Type B pancreatic cell (in vitro differentiated cells): ENCODE data around the gene PCMT1. TPM values are rescaled to one million over a fixed set of nuclear protein-coding genes. Genes with fewer than 3 reads are reported as not detected.

ENCODE experiments used
- DNase-seq: peaks from one replicate; pipeline ENCODE4 v3.0.0; 2021; ENCODE audit warnings: mixed read lengths; ENCODE audit not compliant: unreplicated experiment; ENCODE audit errors: extremely low spot score
- H3K27ac Mint-ChIP-seq: 2 replicates; pipeline ENCODE4 v1.8.0; 2021; ENCODE audit warnings: mild to moderate bottlenecking, mixed read lengths
- H3K27me3 Mint-ChIP-seq: 2 replicates; pipeline ENCODE4 v1.8.0; 2021; ENCODE audit warnings: mixed read lengths
- H3K36me3 Mint-ChIP-seq: 2 replicates; pipeline ENCODE4 v1.8.0; 2021; ENCODE audit warnings: mixed read lengths
- H3K4me1 Mint-ChIP-seq: one replicate; pipeline ENCODE4 v1.8.0; 2021; ENCODE audit warnings: mixed read lengths; ENCODE audit not compliant: unreplicated experiment
- H3K4me3 Mint-ChIP-seq: 2 replicates; pipeline ENCODE4 v1.8.0; 2021; ENCODE audit warnings: mild to moderate bottlenecking, mixed read lengths
- H3K9me3 Mint-ChIP-seq: 2 replicates; pipeline ENCODE4 v1.8.0; 2021; ENCODE audit warnings: mixed read lengths
- CTCF ChIP-seq: fragments of 200-600 bp; sonication (generic); conservative IDR thresholded peaks from 2 replicates; pipeline ENCODE4 v1.5.0; 2021; ENCODE audit warnings: antibody characterized with exemption, mild to moderate bottlenecking
- total RNA-seq: library from RNA; stranded (reverse); gene quantifications from 2 replicates; pipeline ENCODE4 v1.2.1, GENCODE V29; 2021; ENCODE audit warnings: low replicate concordance

Gene PCMT1
- total RNA-seq, 1 donor from 2014 or later, result 61.2 TPM

GRCh38 chr6:149777624-149778023 is 28.1 kb downstream of the PCMT1 start:
- no peak for DNase-seq
- no peak overlapping the region for H3K4me3 Mint-ChIP-seq
- H3K4me1 Mint-ChIP-seq, result no peaks in the 10 kb centered on the region
- peaks cover 7% of the 10 kb centered on the region for H3K36me3 Mint-ChIP-seq
- no peaks in the 10 kb centered on the region for H3K9me3 Mint-ChIP-seq
- no peaks in the 10 kb centered on the region for H3K27me3 Mint-ChIP-seq
- TF ChIP-seq CTCF, result no peak
- H3K27ac Mint-ChIP-seq, result no peak overlapping the region

GRCh38 chr6:149779644-149779963 is 30.1 kb downstream of the PCMT1 start:
- DNase-seq, result no peak
- TF ChIP-seq CTCF, result no peak
- H3K4me1 Mint-ChIP-seq, result no peaks in the 10 kb centered on the region
- peaks cover 15% of the 10 kb centered on the region for H3K36me3 Mint-ChIP-seq
- H3K4me3 Mint-ChIP-seq, result no peak overlapping the region
- H3K27ac Mint-ChIP-seq, result no peak overlapping the region
- H3K9me3 Mint-ChIP-seq, result no peaks in the 10 kb centered on the region
- no peaks in the 10 kb centered on the region for H3K27me3 Mint-ChIP-seq

- Mint-ChIP-seq H3K27ac (no peak overlapping the region), H3K36me3 (peaks cover 12% of the 10 kb centered on the region), H3K4me1 (no peaks in the 10 kb centered on the region), H3K9me3 (no peaks in the 10 kb centered on the region), H3K27me3 (no peaks in the 10 kb centered on the region), H3K4me3 (no peak overlapping the region)
- TF ChIP-seq CTCF, result no peak
- DNase-seq, result no peak
These were observed 32.2 kb downstream of the PCMT1 start for GRCh38 chr6:149781715-149782114.

GRCh38 chr6:149782337-149782736 is 32.8 kb downstream of the PCMT1 start:
- H3K36me3 Mint-ChIP-seq, result peaks cover 12% of the 10 kb centered on the region
- no peak for TF ChIP-seq CTCF
- no peaks in the 10 kb centered on the region for H3K9me3 Mint-ChIP-seq
- no peak for DNase-seq
- no peaks in the 10 kb centered on the region for H3K27me3 Mint-ChIP-seq
- H3K4me3 Mint-ChIP-seq, result no peak overlapping the region
- H3K27ac Mint-ChIP-seq, result no peak overlapping the region
- H3K4me1 Mint-ChIP-seq, result no peaks in the 10 kb centered on the region

GRCh38 chr6:149783551-149783950 is 34.0 kb downstream of the PCMT1 start:
- Mint-ChIP-seq H3K36me3 (peaks cover 16% of the 10 kb centered on the region), H3K27me3 (no peaks in the 10 kb centered on the region), H3K4me3 (no peak overlapping the region), H3K4me1 (no peaks in the 10 kb centered on the region), H3K9me3 (no peaks in the 10 kb centered on the region), H3K27ac (no peak overlapping the region)
- DNase-seq, result no peak
- no peak for TF ChIP-seq CTCF

GRCh38 chr6:149806127-149806526 is 56.6 kb downstream of the PCMT1 start:
- H3K27me3 Mint-ChIP-seq, result no peaks in the 10 kb centered on the region
- H3K4me3 Mint-ChIP-seq, result no peak overlapping the region
- no peaks in the 10 kb centered on the region for H3K4me1 Mint-ChIP-seq
- no peak for TF ChIP-seq CTCF
- no peaks in the 10 kb centered on the region for H3K36me3 Mint-ChIP-seq
- no peak for DNase-seq
- H3K27ac Mint-ChIP-seq, result no peak overlapping the region
- H3K9me3 Mint-ChIP-seq, result no peaks in the 10 kb centered on the region
